DOHH2 (cell line): ENCODE measurements around the gene TRIM32.

Experiments
- CTCF ChIP-seq: fragments of 200-600 bp; sonication (generic); IDR thresholded peaks from one replicate; pipeline ENCODE4 v1.5.1; 2014; ENCODE audit warnings: antibody characterized with exemption, mild to moderate bottlenecking, low read depth, low read length; ENCODE audit not compliant: poor library complexity, severe bottlenecking
- EZH2phosphoT487 ChIP-seq: fragments of 200-600 bp; sonication (generic); IDR thresholded peaks from 2 replicates; pipeline ENCODE4 v1.6.1; 2017; ENCODE audit warnings: borderline replicate concordance, mild to moderate bottlenecking, antibody characterized with exemption, low read length, moderate library complexity, mixed read lengths

GRCh38 chr9:116641292-116642059, 45.6 kb upstream of the TRIM32 start:
- TF ChIP-seq CTCF: no peak
- no peak for TF ChIP-seq EZH2phosphoT487
